NB4 (cell line): ENCODE measurements around the gene HNRNPU.

Experiments used
- DNase-seq: peaks from one replicate; pipeline ENCODE4 v3.0.0; 2010; ENCODE audit warnings: low read depth
- H3K4me3 ChIP-seq: one replicate; pipeline ENCODE4 v1.5.1; 2011; ENCODE audit warnings: mild to moderate bottlenecking, low read depth, low read length, moderate library complexity
- CTCF ChIP-seq: IDR thresholded peaks from one replicate; pipeline ENCODE4 v1.5.1; 2012; ENCODE audit warnings: low read depth, low read length
- MAX ChIP-seq: IDR thresholded peaks from 2 replicates; pipeline ENCODE4 v1.6.1; 2011; ENCODE audit warnings: low read depth, low read length
- MYC ChIP-seq: IDR thresholded peaks from 2 replicates; pipeline ENCODE4 v1.6.1; 2011; ENCODE audit warnings: low read depth, low read length
- POLR2A ChIP-seq: IDR thresholded peaks from 2 replicates; pipeline ENCODE4 v1.6.1; 2011; ENCODE audit warnings: mild to moderate bottlenecking; ENCODE audit not compliant: insufficient read length; ENCODE audit errors: extremely low read depth

Gene HNRNPU

GRCh38 chr1:244839656-244840055 is 24.7 kb downstream of the HNRNPU start:
- no peak overlapping the region for H3K4me3 ChIP-seq
- peak; percentile 45 for DNase-seq
- TF ChIP-seq CTCF, result no peak
- TF ChIP-seq MAX, result no peak
- no peak for TF ChIP-seq POLR2A
- TF ChIP-seq MYC, result no peak

- TF ChIP-seq MYC (no peak), MAX (peak; percentile 12; the same call in 1 of the 2 replicates)
- peak overlapping the region; percentile 96 for H3K4me3 ChIP-seq
- peak; percentile 48 for DNase-seq
Observed at GRCh38 chr1:244837597-244838258, 26.6 kb downstream of the HNRNPU start.

GRCh38 chr1:244836584-244836983 is 27.8 kb downstream of the HNRNPU start:
- no peak for DNase-seq
- TF ChIP-seq CTCF, result no peak
- TF ChIP-seq MYC, result no peak
- TF ChIP-seq MAX, result no peak
- TF ChIP-seq POLR2A, result no peak
- H3K4me3 ChIP-seq, result peak overlapping the region; percentile 96

- TF ChIP-seq MYC (no peak), CTCF (no peak), POLR2A (no peak), MAX (no peak)
- peak; percentile 50 for DNase-seq
- H3K4me3 ChIP-seq, result peak overlapping the region; percentile 96
Observed at GRCh38 chr1:244836135-244836521, 28.2 kb downstream of the HNRNPU start.

- no peak for DNase-seq
- peak within 1 kb of the TSS; percentile 96 for H3K4me3 ChIP-seq
- TF ChIP-seq POLR2A (peak; percentile 57), MYC (peak; percentile 86), MAX (peak; percentile 90), CTCF (no peak)
Observed at GRCh38 chr1:244835276-244836134, 28.8 kb downstream of the HNRNPU start, which contains the start of gene COX20. Gene COX20, plus strand, starts transcription at chr1:244835658. Its CDS starts 57 bp downstream, at chr1:244835715.

- peak; percentile 97 for DNase-seq
- H3K4me3 ChIP-seq, result peak overlapping the region; percentile 74
- peak; percentile 88 for TF ChIP-seq MAX
- no peak for TF ChIP-seq CTCF
- TF ChIP-seq MYC, result peak; percentile 79; the same call in 1 of the 2 replicates
- TF ChIP-seq POLR2A, result peak; percentile 56
Observed at GRCh38 chr1:244834543-244835275, 29.6 kb downstream of the HNRNPU start.
